HG02759 (cell line): ENCODE measurements around the gene PPTC7.

Source experiments
- ATAC-seq: cut with Tn5 transposase; IDR thresholded peaks from one replicate; pipeline ENCODE4 v1.9.1; 2021; ENCODE audit warnings: mild to moderate bottlenecking, moderate library complexity; ENCODE audit not compliant: unreplicated experiment

Gene PPTC7

GRCh38 chr12:110498984-110499706, 84.0 kb downstream of the PPTC7 start:
- no peak for ATAC-seq
